Measurements from ENCODE around the gene HSD11B2.

GRCh38 chr16:67393111-67393787 lies 37.7 kb upstream of the HSD11B2 start, which contains the start of gene TPPP3:
- TF ChIP-seq, protein P1, sequence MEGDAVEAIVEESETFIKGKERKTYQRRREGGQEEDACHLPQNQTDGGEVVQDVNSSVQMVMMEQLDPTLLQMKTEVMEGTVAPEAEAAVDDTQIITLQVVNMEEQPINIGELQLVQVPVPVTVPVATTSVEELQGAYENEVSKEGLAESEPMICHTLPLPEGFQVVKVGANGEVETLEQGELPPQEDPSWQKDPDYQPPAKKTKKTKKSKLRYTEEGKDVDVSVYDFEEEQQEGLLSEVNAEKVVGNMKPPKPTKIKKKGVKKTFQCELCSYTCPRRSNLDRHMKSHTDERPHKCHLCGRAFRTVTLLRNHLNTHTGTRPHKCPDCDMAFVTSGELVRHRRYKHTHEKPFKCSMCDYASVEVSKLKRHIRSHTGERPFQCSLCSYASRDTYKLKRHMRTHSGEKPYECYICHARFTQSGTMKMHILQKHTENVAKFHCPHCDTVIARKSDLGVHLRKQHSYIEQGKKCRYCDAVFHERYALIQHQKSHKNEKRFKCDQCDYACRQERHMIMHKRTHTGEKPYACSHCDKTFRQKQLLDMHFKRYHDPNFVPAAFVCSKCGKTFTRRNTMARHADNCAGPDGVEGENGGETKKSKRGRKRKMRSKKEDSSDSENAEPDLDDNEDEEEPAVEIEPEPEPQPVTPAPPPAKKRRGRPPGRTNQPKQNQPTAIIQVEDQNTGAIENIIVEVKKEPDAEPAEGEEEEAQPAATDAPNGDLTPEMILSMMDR (IDR thresholded peaks at IDR 0.05; ENCODE audit: low read length): no peak
- no peak for TF ChIP-seq EZH2 (IDR thresholded peaks at IDR 0.05; ENCODE audit: borderline replicate concordance, low read length)
